WI38 (cell line): Measurements from ENCODE around the gene CAMK2D.

Experiments
- H3K4me3 ChIP-seq: 2 replicates; pipeline ENCODE4 v1.5.1; 2011; ENCODE audit warnings: low read depth, mild to moderate bottlenecking, control low read depth, low read length
- TF ChIP-seq, protein P1 (sequence below): IDR thresholded peaks from 2 replicates; pipeline ENCODE4 v1.5.1; 2012; ENCODE audit warnings: low read depth, mild to moderate bottlenecking, control low read depth, low read length

CAMK2D gene

DNA sequence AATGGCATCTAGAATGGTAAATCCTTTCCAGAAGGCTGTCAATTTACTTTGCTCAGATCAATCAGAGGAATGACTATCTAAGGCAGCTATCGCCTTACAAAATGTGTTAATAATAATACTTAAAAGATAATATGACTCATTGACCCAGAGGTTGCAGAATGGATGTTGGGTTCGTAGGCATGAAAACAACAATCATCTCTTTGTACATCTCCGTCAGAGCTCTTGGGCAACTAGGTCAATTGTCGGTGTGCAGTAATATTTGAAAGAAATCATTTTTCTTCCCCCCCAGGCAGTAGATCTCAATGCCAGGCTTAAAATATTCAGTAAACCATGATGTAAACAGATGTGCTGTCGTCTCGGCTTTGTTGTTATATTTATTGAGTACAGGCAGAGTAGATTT lies 165.1 kb downstream of the CAMK2D start:
- H3K4me3 ChIP-seq: no peak overlapping the region
- TF ChIP-seq, protein P1, sequence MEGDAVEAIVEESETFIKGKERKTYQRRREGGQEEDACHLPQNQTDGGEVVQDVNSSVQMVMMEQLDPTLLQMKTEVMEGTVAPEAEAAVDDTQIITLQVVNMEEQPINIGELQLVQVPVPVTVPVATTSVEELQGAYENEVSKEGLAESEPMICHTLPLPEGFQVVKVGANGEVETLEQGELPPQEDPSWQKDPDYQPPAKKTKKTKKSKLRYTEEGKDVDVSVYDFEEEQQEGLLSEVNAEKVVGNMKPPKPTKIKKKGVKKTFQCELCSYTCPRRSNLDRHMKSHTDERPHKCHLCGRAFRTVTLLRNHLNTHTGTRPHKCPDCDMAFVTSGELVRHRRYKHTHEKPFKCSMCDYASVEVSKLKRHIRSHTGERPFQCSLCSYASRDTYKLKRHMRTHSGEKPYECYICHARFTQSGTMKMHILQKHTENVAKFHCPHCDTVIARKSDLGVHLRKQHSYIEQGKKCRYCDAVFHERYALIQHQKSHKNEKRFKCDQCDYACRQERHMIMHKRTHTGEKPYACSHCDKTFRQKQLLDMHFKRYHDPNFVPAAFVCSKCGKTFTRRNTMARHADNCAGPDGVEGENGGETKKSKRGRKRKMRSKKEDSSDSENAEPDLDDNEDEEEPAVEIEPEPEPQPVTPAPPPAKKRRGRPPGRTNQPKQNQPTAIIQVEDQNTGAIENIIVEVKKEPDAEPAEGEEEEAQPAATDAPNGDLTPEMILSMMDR: no peak

DNA sequence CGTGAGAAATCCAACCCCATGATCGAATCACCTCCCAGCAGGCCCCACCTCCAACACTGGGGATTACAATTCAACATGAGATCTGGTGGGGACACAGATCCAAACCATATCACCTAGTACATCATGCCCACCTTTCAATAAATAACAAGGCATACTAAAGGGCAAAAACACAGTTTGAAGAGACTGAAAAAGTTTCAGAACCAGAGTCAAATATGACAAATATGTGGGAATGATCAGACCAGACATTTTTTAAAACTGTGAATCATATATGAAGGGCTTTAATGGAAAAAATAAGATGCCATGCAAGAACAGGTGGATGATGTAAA lies 167.3 kb downstream of the CAMK2D start:
- H3K4me3 ChIP-seq: no peak overlapping the region
- TF ChIP-seq, protein P1: no peak

DNA sequence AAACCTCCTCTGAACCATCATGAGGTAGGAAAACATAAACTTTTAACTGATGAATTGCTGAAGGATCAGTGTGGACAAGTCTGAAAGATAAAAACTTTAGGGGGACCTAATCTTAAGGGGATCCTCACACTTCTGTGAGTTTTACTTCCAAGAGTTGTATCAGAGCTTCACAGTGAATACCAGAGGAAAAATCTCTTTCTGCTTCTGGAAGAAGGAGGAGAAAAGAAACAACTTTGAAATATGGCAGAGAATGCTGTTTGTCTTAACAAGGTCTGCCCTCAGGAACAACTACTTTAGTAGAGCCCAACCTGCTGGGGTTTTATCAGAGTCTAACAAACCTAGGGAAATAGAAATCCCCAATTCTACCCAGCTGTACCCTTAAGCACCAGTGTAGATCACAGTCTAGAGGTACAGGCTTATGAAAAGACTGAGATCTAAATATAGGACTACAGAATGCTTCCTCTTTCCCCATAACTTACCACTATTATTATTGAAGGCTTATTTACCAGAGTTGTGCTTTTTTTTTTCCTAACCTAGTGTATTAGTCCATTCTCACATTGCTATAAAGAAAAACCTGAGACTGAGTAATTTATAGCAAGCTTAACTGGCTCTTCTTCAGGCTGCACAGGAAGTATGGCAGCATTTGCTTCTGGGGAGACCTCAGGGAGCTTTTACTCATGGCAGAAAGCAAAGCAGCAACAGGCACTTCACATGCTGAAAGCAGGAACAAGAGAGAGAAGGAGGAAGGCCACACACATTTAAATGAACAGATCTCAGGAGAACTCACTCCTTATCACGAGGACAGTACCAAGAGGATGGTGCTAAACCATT lies 167.9 kb downstream of the CAMK2D start:
- TF ChIP-seq, protein P1: no peak
- H3K4me3 ChIP-seq: no peak overlapping the region

DNA sequence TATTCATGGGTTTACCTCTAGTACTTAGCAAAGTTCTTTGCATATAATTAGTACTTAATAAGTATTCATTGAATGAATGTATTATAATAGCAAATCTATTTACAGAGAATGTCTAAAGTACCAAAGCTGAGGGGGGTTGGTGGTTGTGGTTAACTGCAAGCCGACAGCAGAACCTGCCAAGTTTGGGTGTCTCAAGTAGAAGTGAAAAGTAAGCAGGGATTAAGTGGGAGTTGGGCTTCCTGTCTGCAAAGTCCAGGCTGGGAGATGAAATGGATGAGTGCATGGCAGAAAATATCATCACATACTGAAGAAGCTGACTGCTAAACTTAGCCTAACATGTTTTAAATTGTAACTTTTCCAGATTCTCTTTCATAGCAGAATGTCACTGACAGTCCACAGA lies 169.6 kb downstream of the CAMK2D start:
- TF ChIP-seq, protein P1: no peak
- no peak overlapping the region for H3K4me3 ChIP-seq

DNA sequence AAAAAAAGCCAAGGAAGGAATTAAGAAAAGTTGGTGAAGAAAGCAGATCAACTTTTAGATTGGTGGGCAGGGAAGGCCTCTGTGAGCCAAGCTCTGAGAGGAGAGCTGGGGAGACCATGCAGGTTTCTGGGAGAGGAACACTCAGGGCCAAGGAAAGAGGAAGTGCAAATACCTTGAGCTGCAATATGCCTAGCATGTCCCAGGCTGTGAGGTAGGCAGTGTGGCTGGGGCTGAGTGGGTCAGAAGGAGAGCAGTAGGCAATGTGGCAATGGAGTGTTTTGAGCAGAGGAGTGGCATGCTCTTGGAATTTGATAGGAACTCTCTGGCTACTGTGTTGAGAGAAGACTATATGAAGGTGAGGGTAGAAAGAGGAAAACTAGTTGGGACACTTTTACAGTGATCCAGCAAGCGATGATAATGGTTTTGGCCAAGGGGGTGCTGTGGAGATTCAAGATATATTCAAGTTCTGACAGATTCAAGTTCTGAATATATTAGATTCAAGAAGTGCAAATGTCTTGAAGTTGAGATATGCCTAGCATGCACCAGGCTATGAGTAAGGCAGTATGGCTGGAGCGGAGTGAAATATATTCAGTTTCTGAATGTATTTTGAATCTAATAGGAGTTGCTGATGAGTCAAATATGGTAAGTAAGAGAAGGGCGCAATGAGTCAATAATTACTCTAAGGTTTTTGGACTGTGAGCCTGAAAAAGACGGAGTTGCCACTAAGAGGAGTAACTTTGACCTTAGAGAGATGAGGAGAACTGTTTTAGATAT lies 172.5 kb downstream of the CAMK2D start:
- no peak overlapping the region for H3K4me3 ChIP-seq
- TF ChIP-seq, protein P1: no peak

DNA sequence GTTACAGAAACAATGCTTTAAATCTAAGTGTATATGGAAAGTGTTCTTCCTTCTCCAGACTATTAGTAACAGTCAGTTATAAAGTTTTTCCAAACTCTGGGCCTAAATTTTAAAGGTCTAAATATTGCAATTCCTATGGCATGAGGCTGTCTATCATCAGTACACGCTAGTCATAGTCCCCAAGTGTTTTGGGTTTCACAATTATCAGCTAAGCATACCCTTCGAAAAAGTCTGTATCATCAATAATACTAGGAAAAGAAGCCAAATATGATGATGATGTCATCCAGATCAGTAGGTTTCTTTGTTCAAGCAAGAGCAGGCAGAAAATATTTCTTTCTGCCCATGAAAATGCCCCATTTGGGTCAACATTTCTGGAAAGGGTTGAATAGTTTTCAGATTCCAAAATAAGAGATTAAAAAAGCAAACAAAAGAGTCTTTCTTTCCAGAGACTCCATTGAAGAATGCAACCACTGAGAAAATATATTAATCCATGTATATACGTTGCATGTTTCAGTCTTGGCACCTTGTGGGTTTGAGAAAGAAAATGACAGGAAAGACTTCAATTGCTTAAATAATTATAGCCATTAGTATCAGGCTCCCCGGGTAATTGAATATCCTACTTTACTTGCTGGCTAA lies 173.8 kb downstream of the CAMK2D start:
- no peak overlapping the region for H3K4me3 ChIP-seq
- TF ChIP-seq, protein P1: no peak

DNA sequence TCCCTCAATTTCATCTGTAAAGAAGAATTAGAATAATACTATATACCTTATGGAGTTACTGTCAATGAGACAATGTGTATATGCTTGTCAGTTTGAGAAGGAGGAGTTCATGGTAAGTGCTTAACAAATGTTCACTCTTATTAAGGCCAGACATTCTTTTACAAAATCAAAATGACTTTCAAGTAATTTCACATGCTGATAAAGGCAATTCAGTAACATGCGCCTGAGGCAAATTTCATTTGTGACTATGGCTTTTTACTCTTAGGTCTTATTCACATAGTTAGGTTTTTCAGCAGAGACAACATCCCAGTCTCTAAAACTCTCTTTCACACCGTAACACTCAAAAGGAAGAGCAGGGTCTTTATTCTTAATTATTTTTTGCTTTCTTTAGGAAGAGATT lies 174.4 kb downstream of the CAMK2D start:
- TF ChIP-seq, protein P1: no peak

More for the DNA sequence above, 174.4 kb downstream of the CAMK2D start:
- no peak overlapping the region for H3K4me3 ChIP-seq
